Measurements from ENCODE around the gene MOV10L1.

Gene MOV10L1

GRCh38 chr22:50053861-50054260 is 35.9 kb upstream of the MOV10L1 start:
- in situ Hi-C loops (cut with MboI; ENCODE audit: low pct_unique_long_range_greater_than_20kb, low sequenced_read_pairs, unreplicated experiment), result no loop called here

GRCh38 chr22:50056214-50056972 is 33.4 kb upstream of the MOV10L1 start:
- peak; percentile 71 for DNase-seq (ENCODE audit: low spot score)
- no peak for TF ChIP-seq CTCF (IDR thresholded peaks at IDR 0.05; ENCODE audit: extremely low read depth, insufficient read depth, missing control alignments)
- in situ Hi-C loops (cut with MboI; ENCODE audit: low pct_unique_long_range_greater_than_20kb, low sequenced_read_pairs, unreplicated experiment), result no loop called here

More at GRCh38 chr22:50053861-50054260, 35.9 kb upstream of the MOV10L1 start:
- TF ChIP-seq CTCF (IDR thresholded peaks at IDR 0.05; ENCODE audit: extremely low read depth, insufficient read depth, missing control alignments), result no peak
- no peak for DNase-seq (ENCODE audit: low spot score)

GRCh38 chr22:50057278-50058060 is 32.3 kb upstream of the MOV10L1 start:
- in situ Hi-C loops (cut with MboI; ENCODE audit: low pct_unique_long_range_greater_than_20kb, low sequenced_read_pairs, unreplicated experiment), result no loop called here
- DNase-seq (ENCODE audit: low spot score), result peak; percentile 72
- no peak for TF ChIP-seq CTCF (IDR thresholded peaks at IDR 0.05; ENCODE audit: extremely low read depth, insufficient read depth, missing control alignments)

- no peak for DNase-seq (ENCODE audit: low spot score)
- no peak for TF ChIP-seq CTCF (IDR thresholded peaks at IDR 0.05; ENCODE audit: extremely low read depth, insufficient read depth, missing control alignments)
- in situ Hi-C loops (cut with MboI; ENCODE audit: low pct_unique_long_range_greater_than_20kb, low sequenced_read_pairs, unreplicated experiment), result no loop called here
Observed at GRCh38 chr22:50058061-50058905, 31.5 kb upstream of the MOV10L1 start, which contains the start of gene TTLL8. TTLL8 (minus strand) TSS chr22:50058298.

- no peak for TF ChIP-seq CTCF (IDR thresholded peaks at IDR 0.05; ENCODE audit: extremely low read depth, insufficient read depth, missing control alignments)
- in situ Hi-C loops (cut with MboI; ENCODE audit: low pct_unique_long_range_greater_than_20kb, low sequenced_read_pairs, unreplicated experiment), result no loop called here
- no peak for DNase-seq (ENCODE audit: low spot score)
Observed at GRCh38 chr22:50058906-50059880, 30.6 kb upstream of the MOV10L1 start.

Data from GM13977 (cell line).